PFSK-1 (cell line): ENCODE results near the gene CTDSP2.

Experiments used
- POLR2AphosphoS5 ChIP-seq: IDR thresholded peaks from 2 replicates; pipeline ENCODE4 v1.6.1; 2012; ENCODE audit warnings: low read depth, mild to moderate bottlenecking, control low read depth, low read length, moderate library complexity
- SIN3A ChIP-seq: IDR thresholded peaks from 2 replicates; pipeline ENCODE4 v1.6.1; 2012; ENCODE audit warnings: mild to moderate bottlenecking, low read length, moderate library complexity, borderline replicate concordance; ENCODE audit not compliant: insufficient read depth
- TF ChIP-seq, protein P1 (sequence below), 2 experiments: IDR thresholded peaks; 2 replicates each; pipeline versions ENCODE4 v1.6.1 to v1.8.0; 2011 to 2012; ENCODE audit warnings: low read depth in 2 of 2, low read length in 2 of 2, control low read depth in 1 of 2, inconsistent platforms in 1 of 2, mild to moderate bottlenecking in 1 of 2, moderate library complexity in 1 of 2; ENCODE audit not compliant: insufficient read depth in 1 of 2

DNA sequence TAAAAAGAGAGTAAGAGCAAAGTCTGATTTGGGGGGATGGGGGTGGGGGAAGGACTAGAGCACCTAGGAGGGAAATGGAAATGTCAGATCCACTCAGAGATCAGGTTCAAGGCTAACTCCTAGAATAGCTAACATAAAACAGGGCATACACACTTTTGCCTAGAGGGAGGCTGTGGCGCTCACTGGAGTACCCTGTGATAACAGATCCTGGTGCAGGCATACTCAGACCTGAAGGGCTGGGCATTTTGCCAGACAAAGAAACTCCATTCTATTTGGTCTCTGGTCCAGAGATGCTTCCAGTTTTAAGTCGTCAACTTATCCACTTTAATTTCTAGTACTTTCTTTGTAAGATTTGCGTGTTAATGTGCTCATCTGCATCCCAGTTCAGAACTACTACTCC, 5.8 kb downstream of the CTDSP2 start:
- TF ChIP-seq, protein P1, sequence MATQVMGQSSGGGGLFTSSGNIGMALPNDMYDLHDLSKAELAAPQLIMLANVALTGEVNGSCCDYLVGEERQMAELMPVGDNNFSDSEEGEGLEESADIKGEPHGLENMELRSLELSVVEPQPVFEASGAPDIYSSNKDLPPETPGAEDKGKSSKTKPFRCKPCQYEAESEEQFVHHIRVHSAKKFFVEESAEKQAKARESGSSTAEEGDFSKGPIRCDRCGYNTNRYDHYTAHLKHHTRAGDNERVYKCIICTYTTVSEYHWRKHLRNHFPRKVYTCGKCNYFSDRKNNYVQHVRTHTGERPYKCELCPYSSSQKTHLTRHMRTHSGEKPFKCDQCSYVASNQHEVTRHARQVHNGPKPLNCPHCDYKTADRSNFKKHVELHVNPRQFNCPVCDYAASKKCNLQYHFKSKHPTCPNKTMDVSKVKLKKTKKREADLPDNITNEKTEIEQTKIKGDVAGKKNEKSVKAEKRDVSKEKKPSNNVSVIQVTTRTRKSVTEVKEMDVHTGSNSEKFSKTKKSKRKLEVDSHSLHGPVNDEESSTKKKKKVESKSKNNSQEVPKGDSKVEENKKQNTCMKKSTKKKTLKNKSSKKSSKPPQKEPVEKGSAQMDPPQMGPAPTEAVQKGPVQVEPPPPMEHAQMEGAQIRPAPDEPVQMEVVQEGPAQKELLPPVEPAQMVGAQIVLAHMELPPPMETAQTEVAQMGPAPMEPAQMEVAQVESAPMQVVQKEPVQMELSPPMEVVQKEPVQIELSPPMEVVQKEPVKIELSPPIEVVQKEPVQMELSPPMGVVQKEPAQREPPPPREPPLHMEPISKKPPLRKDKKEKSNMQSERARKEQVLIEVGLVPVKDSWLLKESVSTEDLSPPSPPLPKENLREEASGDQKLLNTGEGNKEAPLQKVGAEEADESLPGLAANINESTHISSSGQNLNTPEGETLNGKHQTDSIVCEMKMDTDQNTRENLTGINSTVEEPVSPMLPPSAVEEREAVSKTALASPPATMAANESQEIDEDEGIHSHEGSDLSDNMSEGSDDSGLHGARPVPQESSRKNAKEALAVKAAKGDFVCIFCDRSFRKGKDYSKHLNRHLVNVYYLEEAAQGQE (IDR thresholded peaks at IDR 0.05; ENCODE audit: insufficient read depth in 1 of 2, low read depth in 2 of 2, low read length in 2 of 2) = no peak
- TF ChIP-seq SIN3A (no peak), POLR2AphosphoS5 (no peak)
